HG03460 (cell line): ENCODE results near the gene FRMD4A.

ENCODE experiments used
- ATAC-seq: cut with Tn5 transposase; IDR thresholded peaks from one replicate; pipeline ENCODE4 v1.9.1; 2021; ENCODE audit not compliant: unreplicated experiment

Gene FRMD4A

DNA sequence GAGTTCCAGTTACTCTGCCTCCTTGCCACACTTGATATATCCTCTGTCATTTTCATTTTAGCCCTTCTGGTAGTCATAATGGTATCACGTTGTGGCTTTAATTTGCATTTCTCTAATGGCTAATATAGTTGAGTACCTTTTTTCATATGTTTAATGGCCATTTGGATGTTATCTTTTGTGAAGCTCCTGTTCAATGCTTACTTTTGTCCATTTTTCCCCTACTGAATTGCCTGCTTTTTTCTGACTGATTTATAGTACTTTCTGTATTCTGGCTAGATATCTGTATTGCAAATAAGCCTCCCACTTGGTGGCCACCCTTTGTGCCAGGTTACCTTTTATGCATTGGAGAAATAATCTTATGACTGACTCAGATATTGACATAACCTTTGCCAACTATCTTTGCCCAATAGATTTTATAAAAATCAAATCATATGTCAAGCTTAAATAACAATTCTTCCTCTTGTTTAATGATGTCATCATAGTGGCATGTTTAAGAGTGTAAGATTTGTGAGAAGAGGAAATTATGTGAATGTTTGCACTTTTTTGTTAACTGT is 693.3 kb downstream of the FRMD4A start:
- ATAC-seq = no peak

- no peak for ATAC-seq
Observed at GRCh38 chr10:13636776-13637175, 693.9 kb downstream of the FRMD4A start.

DNA sequence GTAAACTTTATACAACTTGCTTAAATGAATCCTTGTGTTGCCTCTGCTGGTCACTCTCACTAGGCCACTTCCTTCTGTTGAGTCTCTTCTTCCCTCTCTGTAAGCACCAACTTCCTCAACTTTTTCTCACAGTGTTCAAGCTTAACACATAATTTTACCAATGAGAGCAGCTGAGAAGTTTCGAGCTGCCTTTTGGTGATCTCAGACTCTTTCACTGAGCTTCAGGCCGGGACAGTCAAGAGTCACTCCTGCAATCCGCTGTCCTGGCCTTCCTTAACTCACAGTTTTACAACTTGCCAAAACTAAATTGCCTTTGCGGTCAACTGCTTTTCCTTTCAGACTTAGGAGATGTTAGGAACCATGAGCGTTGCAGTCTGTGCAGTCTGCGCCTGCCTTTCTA is 696.5 kb downstream of the FRMD4A start:
- ATAC-seq = no peak

- ATAC-seq = no peak
Observed at GRCh38 chr10:13633689-13634088, 697.0 kb downstream of the FRMD4A start.

- ATAC-seq = no peak
Observed at GRCh38 chr10:13632884-13633440, 697.8 kb downstream of the FRMD4A start.

DNA sequence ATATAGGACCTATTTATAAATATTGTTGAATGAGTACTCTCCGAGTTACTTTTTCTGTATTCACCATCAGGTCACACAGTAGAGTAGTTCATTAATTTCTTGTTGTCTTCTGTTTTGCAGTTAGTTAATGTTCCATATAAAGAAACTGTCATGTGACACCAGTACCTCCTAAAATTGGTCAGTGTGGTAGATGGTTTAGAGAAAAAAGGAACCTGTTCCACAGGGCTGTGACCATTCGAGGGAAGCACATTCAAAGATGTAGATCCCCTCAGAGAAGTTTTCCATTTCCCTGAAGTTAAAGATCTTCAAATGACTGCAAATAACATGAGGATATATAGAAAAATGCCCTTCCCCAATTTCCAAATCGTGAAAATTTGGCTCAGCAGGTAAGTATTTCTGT is 698.3 kb downstream of the FRMD4A start:
- ATAC-seq = no peak

DNA sequence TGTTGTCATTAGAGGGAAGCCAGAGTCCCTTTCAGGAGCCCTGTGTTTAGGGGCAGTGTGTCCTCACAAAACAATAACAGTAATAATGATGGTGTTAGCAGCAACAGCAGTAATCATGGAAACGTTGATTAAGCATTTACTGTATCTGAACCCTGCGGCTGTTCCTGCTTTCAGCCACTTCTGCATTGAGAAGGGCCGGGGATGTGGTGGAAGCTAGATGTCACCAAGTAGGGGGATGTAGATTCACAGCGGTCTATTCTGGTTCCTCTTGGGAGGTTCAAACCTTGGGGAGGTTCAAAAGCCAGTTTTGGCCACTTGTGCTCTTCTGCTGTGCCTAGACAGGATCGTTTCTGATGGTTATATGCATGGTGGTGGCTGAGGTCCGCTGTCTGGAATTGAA is 699.1 kb downstream of the FRMD4A start:
- no peak for ATAC-seq

GRCh38 chr10:13630231-13630630 is 700.5 kb downstream of the FRMD4A start:
- ATAC-seq = no peak

- no peak for ATAC-seq
Observed at GRCh38 chr10:13629116-13629515, 701.6 kb downstream of the FRMD4A start.

GRCh38 chr10:13628661-13629060 is 702.1 kb downstream of the FRMD4A start:
- no peak for ATAC-seq

DNA sequence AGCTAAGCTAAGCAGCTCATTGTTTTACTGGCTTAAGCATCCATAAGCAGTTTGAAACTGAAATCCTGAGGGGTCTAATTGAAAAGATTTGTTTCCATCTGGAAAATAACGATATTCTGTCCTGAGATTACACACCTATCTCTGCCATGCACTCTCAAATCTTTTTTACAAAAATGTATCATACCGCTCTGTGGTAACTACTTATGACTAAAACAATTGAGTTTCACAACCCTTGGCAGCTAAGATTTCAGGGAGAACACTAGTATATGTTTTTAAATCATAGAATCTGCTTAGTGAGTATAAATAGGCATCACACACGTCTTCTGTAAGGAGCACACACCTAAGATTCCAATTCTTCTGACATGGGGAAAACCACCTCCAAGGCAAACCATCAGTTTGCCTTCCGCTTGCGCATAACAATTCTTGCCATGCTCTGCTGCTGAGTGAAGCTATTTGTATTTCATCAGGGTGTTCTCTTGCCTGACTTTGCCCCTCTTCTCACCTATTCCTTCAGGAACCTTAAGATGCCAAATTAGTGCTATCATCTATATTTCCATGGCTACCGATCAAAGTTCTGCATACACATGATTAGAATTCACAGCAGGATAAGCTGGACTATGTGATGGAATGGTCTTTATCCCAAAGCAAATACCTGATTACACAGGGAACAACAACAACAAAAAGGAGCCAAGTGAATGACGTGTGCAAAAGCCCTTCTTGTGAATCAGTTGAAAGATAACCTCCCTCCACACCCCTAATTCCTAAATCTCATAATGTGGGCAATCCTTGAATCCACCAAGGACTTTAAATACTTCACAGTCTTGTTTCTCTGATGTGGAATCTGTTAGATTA is 703.0 kb downstream of the FRMD4A start:
- no peak for ATAC-seq

GRCh38 chr10:13624630-13625029 is 706.1 kb downstream of the FRMD4A start:
- ATAC-seq = no peak

- no peak for ATAC-seq
Observed at GRCh38 chr10:13621931-13622330, 708.8 kb downstream of the FRMD4A start.

DNA sequence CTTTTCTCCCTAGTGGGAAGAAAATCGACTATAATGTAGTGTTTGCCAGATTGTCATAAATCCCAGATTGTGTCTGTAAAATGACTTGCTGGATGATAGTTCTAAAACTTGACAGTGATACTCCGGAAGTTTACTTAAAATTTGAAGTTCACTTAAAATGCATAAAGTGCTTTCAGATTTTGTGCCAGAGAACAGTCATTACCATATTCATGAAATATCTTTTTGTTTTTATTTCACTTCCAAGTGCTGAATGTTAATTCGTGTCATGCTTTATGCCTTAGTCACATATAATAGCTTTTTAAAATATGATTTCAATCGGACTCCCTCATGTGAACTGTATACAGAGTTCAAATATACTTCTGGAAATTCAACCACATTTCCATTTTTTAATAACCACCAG is 713.6 kb downstream of the FRMD4A start:
- ATAC-seq = no peak

DNA sequence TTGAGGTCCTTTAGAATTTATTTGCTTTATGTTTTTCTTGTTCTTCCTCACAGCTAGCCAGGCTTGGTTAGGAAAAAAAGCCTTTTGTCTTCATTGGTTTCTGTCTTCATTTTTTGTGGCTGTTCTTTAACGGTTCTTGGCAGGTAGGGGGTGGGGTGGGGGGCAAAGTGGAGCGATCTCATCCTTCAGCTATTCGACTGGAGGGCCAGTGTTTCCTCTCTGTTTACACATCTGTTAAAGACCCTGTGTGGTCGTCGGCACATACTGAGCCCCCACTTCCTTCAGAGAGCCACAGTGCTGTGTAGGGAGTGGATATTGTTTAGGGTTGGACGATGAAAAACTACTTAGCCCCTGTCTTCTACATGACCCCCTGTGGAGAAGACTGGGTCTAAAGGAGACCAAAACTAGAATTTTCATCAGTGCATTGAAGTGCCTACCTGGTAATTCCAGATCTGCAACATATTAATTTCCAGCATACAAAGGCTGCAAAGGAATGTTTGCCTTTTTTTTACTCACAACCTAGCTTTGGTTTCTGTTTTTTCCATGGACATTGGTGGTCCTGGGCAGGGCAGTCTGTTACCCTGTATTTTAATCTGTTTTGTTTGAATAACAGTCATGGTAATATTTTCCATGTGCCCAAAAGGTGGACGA is 714.9 kb downstream of the FRMD4A start:
- no peak for ATAC-seq

DNA sequence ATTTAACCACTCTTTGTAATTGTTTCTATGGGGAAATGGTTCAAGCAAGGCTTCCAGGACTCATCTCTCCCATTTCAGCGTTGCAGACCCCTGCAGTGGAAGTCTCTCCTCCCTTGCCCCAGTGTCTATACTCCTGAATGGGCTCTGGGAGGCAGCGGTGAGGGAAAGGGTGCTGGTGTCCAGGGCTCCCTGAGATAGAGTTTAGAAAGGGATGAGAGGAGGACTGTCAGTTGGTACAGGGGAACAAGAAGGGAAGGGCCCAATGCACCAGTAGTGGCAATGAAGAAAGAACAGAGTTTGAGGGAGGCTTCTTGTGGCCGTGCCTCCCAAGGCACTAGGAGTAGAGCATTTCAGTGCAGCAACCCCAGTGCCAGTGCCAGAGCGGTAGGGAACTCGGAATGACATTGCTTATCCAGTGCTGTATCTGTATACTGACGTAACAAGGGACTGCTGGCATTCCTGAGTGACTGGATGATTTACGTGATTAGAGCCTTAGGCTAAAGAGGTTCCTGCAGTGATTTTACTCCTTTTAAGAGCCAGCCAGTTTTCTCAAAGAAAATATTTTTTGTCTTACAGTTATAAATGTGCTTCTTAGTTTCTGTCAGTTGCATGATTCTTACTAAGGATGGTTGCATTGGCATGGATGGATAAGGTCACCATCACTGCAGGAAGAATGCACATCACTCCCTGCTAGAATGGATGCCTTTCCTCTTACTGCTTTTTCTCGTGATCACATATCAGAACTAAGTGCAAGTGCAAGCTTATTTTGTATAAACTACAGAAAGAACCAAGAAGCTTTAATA is 716.0 kb downstream of the FRMD4A start:
- ATAC-seq = no peak

- no peak for ATAC-seq
Observed at GRCh38 chr10:13613519-13613918, 717.2 kb downstream of the FRMD4A start.

- ATAC-seq = no peak
Observed at GRCh38 chr10:13612654-13613373, 717.9 kb downstream of the FRMD4A start.

DNA sequence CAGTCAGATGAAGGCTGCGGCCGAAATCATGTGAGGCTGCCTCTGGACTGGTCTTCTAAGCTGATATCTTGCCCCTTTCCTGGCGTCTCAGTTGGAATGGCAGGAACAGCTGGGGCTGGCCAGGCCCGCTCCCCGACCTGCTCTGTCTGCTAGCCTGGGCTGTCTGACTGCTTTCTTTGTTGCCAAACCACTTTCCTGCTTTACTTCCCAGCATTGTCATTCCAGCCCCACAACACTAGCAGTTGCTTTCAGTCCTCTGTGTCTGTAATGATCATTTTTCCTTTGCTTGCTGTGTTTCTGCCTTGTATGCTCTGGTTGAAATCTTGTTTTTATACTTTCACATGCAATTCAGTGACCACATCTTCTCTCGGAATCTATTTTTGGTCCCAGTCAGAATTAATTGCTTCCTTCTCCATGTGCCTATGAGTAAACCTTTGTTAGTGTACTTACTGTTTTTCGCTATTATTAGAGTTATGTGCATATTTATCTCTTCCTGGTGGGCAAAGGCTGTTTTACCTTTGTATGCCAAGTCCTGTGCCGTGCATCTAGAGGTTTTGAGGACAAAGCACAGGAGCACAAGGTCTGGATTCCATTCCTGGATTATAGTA is 722.4 kb downstream of the FRMD4A start:
- ATAC-seq = no peak
